ENCODE data around the gene FNDC3B.

FNDC3B gene

DNA sequence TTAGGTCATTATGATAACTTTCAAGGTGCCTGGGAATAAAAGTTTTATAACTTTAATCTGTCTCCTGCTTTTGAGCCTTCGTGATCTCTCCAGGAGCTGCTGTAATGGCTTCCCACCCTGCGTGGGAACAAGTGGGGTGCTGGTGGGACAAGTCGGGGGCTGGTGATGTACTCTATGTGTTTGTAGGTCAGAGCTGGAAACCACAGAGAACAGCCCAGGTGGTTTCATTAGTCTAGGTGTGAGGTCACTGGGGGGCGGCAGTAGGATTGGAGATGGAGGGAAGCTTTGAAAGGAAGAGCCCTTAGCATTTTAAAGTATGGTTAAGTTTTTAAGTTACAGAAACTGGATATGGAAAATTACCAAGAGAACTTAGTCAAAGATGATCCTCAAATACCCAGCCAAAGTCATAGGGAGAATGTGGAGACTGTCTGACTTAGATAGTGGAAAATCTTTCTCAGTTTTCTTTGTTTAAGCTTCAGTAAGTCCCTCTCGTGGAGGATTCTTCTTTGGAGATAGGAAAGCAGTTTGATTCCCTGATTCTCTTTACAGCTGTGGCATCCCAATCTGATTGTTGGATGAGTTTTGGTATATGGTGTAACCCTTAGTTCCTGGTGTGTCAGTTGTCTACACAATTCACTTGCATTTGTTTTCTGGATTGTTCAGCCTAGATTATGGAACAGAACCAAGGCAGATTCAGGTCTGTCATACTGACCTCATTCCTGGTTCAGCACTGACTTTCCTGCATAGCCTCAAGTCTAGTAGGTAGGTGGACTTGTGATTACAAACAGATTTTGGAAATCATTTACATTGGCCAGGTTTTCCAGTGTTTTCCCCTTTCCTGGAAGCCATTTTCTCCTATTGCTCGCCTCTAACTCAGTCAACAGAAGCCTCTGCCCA, 115.6 kb downstream of the FNDC3B start:
- DNase-seq = no peak

DNA sequence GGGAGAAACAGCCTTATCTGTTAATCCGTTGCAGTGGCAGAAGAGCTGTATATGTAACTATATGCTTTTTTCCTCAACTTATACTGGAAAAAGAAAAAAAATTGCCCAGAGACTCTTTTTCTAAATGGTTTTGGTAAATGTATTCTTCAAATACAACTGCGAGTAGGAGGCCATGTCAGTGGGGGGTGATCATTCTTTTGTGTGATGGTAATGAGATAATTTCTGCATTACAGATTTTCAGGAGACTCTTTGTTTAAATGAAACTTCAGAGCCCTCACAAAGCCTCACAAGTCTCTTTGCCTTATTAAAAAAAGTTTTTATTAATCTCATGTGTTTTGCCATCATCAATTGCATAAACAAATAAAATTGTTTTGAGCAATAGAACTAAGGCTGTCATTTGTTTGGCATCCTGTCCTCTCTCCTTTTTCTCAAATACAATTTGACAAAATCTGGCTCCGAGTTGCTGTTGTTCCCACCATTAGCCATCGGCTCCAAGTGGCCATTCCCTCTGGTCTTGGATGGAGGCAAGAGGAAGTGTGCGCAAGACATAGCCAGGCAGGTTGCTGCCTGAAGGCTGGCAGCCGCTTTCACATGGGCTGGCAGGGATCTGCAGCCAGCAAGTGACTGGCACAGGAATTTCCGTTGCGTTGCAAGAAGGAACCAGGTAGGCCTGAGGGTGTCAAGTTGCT, 116.7 kb downstream of the FNDC3B start:
- DNase-seq = no peak

DNA sequence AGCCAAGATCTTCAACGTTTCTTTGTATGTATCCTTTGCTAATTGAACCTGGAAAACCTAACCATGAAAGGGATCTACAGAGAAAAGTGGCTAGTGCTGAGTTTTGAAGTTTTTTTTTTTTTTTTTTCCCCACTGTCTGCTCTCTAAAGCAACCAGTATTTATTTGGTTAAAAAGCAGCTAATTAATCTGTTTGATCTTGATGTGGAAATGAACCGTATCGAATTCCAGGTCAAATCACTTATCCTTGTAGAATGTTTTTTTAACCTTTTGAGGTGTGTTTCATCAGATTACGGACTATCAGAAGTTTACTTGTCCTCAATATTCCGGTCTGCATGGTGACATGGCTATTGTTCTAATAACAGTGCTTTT, 117.2 kb downstream of the FNDC3B start:
- DNase-seq = no peak

DNA sequence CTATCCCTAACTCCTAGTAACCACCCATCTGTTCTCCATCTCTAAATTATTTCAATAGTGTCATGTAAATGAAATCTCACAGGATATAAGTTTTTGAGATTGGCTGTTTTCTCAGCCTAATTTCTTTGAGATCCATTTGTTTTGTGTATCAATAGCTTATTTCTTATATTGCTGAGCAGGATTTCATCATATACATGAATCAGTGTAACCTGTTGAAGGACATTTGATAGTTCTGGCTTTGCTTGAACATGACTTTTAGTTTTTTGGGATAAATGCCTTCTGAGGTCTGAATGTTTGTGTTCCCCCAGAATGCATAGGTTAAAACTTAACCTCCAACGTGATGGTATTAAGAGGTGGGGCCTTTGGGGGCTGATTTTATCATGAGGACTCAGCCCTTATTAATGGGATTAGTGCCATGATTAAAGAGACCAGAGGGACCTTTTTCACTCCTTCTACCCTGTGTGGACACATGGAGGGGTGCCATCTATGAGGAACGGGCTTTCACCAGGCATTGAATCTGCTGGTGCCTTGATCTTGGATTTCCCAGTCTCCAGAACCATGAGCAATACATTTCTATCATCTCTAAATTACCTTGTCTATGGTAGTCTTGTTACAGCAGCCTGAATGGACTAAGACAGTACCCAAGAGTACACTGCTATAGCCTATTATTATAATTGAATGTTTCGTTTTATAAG, 118.3 kb downstream of the FNDC3B start:
- DNase-seq = no peak

DNA sequence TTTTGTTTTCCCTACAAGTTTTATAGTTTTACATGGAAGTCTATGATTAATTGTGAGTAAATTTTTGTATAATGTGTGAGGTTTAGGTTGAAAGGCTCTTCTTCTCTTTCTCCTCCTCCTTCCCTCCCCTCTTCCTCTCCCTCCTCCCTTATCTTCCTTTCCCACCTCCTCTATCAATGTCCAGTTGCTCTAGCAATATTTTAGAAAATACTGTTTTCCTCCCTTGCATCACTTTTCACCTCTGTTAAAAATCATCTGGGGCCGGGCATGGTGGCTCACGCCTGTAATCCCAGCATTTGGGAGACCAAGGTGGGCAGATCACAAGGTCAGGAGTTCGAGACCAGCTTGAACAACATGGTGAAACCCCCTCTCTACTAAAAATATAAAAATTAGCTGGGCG, 119.4 kb downstream of the FNDC3B start:
- no peak for DNase-seq

DNA sequence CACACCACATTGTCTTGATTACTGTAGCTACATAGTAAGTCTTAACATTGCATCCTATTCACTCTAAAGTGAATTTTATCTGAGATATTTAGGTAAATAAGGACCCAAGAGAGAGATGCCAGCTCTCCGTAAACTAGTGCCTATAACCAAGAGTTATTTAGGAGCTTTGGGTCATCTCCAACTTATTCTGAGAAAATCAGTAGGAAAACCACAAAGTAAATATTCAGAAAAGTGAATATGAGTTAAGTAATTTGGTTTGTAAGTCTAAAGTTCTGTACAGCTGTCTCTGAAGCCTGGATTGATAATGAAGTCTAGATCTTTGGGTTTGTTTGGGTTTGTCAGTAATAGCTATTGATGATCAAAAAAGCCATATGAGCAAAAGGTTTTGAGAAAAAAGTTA, 120.0 kb downstream of the FNDC3B start:
- DNase-seq = no peak

DNA sequence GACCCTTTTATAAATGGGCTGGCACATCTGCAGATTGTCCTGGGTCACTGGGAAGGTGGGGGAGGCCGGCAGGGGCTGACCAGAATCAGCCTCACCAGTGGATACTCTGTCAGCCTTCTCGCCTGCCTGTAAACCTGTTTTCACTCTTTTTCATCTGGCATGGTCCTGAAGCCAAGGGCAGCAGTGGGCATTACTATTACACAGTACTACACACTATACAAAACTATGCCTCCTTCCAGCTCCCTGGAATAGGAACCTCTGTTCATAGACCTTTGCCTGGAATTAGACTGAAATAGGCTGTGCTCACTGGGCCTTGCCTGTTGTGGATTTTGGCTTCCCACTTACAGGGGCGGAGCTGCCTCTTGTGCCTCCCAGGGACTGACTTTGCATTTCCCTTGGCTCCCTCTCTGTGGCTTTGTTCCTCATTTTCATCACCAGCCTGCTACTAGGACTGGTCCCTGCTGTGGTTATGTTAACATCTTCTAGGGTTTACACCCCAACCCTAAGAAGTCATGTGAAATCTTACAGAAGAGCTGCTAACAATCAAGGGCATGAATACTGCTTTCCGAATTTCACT, 120.7 kb downstream of the FNDC3B start:
- no peak for DNase-seq

DNA sequence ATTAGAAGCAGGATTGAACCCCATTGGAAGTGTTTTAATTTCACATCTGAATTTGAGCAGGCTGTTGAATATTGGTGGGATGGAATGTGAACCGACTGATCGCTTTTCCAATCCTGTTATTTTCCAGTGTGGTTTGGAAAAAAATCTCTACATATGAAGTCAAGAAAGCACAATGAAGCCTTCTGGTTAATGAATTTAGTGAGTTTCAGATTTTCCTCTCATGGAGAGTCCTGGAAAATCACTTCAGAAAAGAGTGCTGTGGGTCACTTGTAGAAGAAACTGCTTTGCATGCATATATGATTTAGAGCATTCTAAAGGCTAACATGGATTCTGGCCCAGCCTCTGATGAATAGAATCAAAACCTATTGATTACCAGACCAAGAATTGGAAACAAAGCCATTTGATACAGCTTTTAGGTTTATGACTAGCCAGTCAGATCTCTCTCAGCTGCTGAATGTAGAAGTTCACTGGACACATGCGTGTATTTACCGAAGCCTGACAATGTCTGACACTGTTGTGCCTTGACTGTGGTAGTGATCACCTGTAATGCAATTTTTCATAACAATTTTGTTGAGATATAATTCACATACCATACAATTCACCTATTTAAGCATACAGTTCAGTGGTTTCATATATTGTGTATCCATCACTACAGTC, 121.9 kb downstream of the FNDC3B start:
- no peak for DNase-seq

DNA sequence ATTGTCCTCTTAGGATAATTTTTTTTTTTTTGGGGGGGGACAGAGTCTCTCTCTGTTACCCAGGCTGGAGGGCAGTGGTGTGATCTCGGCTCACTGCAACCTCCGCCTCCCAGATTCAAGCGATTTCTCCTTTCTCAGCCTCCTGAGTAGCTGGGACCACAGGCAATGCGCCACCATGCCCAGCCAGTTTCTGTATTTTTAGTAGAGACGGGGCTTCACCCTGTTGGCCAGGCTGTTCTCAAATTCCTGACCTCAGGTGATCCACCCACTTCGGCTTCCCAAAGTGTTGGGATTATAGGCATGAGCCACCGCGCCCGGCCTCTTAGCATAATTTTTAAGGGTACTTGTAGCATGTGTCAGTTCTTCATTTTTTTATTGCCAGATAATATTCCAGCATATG, 122.6 kb downstream of the FNDC3B start:
- no peak for DNase-seq

DNA sequence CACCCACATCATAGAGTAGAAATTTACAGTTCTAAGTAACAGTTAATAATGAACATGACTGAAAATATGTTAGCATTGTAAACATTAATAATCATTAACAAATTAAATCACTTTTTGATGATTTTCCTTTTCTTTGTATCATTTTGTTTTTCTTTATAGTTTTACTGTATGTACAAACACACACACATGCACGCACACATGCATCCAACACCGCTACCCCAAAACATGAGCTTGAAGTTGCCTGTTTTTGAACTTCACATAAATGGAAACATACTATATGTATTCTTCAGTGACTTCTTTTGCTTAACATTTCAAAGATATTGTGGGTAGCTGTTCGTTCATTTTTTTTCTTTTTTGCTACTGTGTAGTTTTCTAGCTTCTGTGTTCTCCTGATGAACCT, 123.9 kb downstream of the FNDC3B start:
- no peak for DNase-seq

DNA sequence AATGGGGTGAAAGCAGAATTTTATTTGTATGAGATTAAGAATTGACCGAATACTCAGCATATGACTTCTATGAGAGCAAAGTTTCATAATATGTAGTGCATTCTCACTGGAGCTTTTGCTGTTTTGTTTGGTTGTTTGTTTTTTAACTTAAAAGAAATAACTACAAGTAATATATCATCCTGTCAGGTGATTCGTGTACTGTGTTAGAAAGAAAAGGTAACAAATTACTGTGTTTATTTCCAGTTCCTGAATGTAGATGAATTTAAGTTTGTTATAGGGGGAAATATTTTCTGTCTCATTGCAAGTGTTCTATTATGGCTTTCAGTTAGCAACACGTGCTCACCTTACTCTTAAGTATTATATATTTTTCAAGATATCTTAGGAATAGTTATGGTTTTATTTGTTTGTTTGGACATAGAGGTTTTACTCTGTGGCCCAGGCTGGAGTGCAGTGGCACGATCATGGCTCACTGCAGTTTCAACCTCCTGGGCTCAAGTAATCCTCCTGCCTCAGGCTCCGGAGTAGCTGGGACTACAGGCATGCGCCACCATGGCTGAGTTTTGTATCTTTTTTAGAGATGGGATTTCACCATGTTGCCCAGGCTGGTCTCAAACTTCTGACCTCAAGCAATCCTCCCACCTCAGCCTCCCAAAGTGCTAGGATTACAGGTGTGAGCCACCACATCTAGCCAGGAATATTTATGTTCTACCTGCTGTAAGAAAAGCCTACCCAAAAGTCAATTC, 125.4 kb downstream of the FNDC3B start:
- DNase-seq = no peak

DNA sequence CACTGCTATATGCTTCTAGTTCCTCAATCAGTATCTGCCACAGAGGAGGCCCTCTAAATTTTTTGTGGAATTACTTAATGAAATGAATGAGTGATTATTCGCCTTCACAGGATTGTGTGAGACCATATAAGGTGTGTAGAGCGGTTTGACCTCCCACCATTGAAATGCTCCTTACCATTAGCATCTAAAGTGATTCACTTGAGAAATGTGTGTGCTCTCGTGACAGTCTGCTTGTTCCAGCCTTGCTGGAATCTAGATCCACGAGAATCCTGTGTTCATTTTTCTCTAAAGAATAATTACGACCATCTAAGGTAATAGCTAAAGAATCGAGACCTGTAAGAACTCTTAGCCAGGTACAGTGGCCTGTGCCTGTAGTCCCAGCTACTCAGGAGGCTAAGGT, 126.9 kb downstream of the FNDC3B start:
- no peak for DNase-seq

DNA sequence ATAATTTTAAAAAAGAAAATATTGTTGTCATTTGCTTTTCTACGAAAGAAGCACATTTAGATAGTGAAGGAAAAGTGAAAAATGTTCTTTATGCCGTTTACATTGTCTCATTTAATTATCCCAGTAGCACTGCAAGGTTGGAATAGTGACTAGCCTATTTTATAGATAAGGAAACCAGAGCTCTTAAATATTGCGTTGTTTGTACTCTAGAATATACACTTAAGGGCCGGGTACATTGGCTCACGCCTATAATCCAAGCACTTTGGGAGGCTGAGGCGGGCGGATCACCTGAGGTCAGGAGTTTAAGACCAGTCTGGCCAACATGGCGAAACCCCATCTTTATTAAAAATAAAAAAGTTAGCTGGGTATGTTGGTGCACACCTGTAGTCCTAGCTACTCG, 127.5 kb downstream of the FNDC3B start:
- DNase-seq = no peak

DNA sequence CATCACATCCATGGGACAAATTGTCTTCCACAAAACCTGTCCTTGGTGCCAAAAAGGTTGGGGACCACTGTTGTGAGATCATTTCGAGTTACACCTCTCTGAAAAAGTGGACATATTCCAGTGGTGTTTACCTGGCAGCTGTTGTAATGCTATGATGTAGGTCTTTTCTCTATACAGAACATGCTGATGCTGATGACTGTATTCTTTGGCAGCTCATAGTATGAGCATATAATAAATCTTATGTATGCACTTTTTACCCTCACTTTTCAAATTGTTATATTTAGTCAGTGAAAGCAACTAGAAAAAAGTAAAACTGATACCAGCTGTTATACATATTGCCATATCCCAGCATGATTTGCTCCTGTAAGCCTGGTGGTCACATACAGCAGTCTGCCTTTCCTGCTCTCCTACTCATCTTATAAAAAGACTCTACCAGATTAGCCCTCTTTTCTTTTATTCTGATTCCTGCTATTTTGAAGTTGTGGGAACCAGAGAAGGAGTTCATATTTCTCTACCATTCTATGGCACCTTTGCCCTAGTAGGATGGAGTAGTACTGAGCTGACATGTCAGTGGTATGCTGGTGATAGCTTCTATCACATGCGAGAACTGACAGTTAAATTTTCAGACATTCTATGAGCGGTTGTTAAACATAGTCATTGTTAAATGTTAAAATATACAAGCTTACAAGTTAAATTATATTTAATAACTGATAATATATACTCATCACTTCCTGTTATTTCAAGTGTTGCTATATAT, 128.7 kb downstream of the FNDC3B start:
- DNase-seq = no peak

DNA sequence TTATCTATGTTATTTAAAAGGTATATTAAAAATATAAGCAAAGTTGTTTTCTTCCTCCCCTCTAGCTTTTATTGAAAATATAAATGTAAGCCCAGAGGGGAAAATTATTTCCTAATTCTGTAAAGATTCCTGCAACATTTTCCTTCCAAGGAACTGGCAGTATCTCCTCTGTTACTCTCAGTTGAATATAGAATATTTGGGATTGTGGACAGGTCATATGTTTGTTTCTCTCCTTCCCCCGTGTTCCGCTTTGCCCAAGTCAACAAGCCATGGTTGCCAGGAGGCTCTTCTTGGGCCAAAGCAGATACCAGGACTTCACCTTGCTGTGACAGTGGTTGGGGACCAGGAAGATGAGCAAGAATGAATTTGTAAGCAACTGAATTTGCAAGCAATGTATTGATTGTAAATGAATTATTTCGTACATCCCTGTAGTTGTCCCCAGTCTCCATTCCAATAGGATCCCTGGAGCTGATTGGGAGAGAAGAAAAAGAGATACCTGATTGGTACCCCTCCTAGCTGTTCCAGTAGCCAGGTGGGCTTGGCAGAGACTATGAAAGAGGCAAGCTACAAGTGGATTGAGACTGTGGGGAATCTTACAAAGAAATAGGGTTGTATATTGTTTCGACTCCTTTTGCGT, 130.8 kb downstream of the FNDC3B start:
- no peak for DNase-seq

DNA sequence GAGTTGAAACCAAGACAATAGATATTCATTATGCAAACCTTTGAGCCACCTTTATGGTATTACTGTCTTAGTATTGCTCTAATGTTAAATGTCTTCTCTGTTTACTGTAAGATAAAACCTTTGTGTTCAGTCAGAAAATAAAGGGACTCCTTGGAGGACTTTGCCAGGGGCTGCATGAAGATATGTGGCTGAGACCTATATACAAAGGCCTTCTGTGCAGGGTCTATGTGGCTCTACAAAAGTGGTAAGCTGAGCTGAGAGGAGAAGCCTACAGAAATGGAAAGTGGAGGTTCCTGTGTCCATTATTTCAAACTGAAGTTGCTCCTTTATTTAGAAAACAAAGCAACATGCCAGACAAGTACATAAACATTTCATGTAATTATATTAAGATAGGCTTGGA, 131.5 kb downstream of the FNDC3B start:
- no peak for DNase-seq

DNA sequence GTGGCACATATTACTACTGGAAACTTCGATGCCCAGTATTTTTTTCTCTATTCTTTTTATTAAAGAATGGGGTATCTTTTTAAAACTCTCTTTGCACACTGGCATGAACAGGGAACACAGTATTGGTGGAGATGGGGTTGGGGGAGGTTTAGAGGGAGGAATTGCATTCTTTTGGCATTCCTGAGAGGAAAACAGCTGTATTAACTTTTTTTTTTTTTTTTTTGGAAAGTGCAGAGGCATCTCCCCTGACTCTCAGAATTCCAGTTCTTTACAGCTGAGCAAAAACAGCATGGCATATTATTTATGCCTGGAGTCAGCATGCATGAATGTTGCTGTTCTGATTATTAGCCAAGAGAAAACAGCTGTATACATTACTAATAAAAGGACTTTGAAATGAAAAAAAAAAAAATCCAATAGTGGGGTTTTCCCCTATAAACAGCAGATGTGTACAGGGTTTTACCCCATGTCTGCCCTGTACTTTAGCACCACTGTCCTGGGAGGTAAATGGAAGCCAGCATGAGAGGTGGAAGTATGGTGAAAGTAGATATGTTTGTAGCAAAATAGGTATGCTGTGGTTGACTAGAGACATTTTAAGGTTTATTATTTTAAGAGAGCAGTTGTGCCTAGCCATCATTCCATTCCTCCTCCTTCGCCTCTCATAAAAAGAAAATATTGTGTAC, 132.2 kb downstream of the FNDC3B start:
- DNase-seq = no peak

DNA sequence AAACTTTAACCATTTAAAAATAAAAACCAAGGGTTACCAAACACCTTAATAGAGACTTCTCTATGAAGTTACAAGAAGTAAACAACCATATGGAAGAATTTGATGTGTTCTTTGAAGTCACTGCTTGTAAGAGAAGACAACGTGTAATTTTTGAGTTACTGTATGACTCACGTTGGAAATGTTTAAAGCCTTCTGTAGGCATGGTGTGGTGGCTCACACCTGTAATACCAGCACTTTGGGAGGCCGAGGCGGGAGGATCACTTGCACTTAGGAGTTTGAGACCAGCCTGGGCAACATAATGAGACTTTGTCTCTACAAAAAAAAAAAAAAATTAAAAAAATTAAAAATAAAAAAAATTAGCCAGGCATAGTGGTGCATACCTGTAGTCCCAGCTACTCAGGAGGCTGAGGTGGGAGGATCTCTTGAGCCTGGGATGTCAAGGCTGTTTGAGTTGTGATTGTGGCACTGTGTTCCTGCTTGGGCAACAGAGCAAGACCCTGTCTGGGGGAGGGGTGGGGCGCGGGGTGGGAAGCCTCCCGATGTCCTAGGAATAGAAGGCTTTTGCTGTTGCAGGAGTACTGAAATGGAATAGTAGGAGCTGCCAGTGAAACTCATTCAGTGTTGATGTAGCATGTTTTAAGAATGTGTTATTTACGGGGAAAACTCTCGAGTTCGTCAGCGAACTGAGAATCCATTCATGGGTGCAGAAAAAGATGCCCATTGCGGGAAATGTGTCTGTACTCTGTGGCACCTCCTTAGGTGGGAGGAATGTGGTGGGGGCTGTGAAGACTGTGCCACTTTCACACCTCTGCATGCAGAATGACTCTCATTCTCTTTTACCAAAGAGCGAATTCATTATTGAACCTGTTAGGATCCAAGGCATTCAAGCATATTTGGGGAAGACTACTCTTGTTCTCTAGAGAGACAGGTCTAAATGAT, 134.2 kb downstream of the FNDC3B start:
- no peak for DNase-seq

Data from NCI-H1092 (cell line).